Endothelial cell of umbilical vein (primary cell): ENCODE results near the gene CHST11. TPM values are rescaled to one million over a fixed set of nuclear protein-coding genes. Genes with fewer than 3 reads are reported as not detected.

ENCODE experiments used
- BruUV-seq: library from RNA; stranded (reverse); fragments of 400-500 nt; replicated peaks from 2 replicates; lab custom pipeline; 2021; lab: Mats Ljungman, UMichigan
- CTCF ChIA-PET: fragments of 300-600, 350-600 bp; sonication (Branson Sonifier 250); formaldehyde crosslinking; loops from one replicate; lab custom pipeline; 2021; ENCODE audit warnings: antibody characterized with exemption, inconsistent platforms; lab: Charles Lee
- POLR2A ChIA-PET: fragments of 300-600, 350-600 bp; sonication (Branson Sonifier 250); formaldehyde crosslinking; loops from one replicate; lab custom pipeline; 2021; ENCODE audit warnings: antibody characterized with exemption, inconsistent platforms; lab: Charles Lee
- DNase-seq: peaks from one replicate; pipeline ENCODE4 v3.0.0-alpha.2; 2011; ENCODE audit warnings: low read depth, low spot score
- FAIRE-seq: peaks from 2 replicates; lab custom pipeline; 2011; peaks lifted over from hg19 to GRCh38; lab: Jason Lieb, UNC
- H2AFZ ChIP-seq: 2 replicates; pipeline ENCODE4 v1.6.0; 2012; ENCODE audit warnings: low read depth, low read length, control low read depth, inconsistent platforms
- H3K27ac ChIP-seq: 2 replicates; pipeline ENCODE4 v1.5.1; 2011; ENCODE audit warnings: low read depth, mild to moderate bottlenecking, control low read depth, low read length, moderate library complexity; ENCODE audit not compliant: insufficient read depth
- H3K27me3 ChIP-seq, 2 experiments: 2 replicates each; pipeline versions ENCODE4 v1.6.0 to v1.6.1; 2011; ENCODE audit warnings: low read length in 2 of 2, mixed read lengths in 1 of 2; ENCODE audit not compliant: control insufficient read depth in 2 of 2, insufficient read depth in 2 of 2
- H3K36me3 ChIP-seq, 2 experiments: 2 replicates in 1 of 2; 3 replicates in 1 of 2; pipeline ENCODE4 v1.5.1; 2011; ENCODE audit warnings: low read length in 2 of 2, mild to moderate bottlenecking in 1 of 2, moderate library complexity in 1 of 2; ENCODE audit not compliant: control insufficient read depth in 2 of 2, insufficient read depth in 2 of 2; ENCODE audit errors: extremely low read depth in 1 of 2
- H3K4me1 ChIP-seq: 3 replicates; pipeline ENCODE4 v1.5.1; 2011; ENCODE audit warnings: mild to moderate bottlenecking, low read length; ENCODE audit not compliant: control insufficient read depth, insufficient read depth; ENCODE audit errors: extremely low read depth
- H3K4me2 ChIP-seq: 2 replicates; pipeline ENCODE4 v1.6.1; 2011; ENCODE audit warnings: low read length, control low read depth, mixed read lengths; ENCODE audit not compliant: insufficient read depth
- H3K4me3 ChIP-seq, 3 experiments: fragments of 200-600 bp in 1 of 3; sonication (generic), shearing (Covaris generic) in 1 of 3; replicated peaks in 1 of 3; 2 replicates each; pipeline ENCODE4 v1.5.1; 2011 to 2016; ENCODE audit warnings: control low read depth in 3 of 3, low read length in 3 of 3, mild to moderate bottlenecking in 2 of 3, inconsistent platforms in 1 of 3, low read depth in 1 of 3, moderate library complexity in 1 of 3; ENCODE audit not compliant: insufficient read depth in 1 of 3
- H3K79me2 ChIP-seq: 2 replicates; pipeline ENCODE4 v1.6.0; 2012; ENCODE audit warnings: low read length, inconsistent platforms; ENCODE audit not compliant: control insufficient read depth, insufficient read depth
- H3K9ac ChIP-seq: replicated peaks from 2 replicates; pipeline ENCODE3; 2011; ENCODE audit warnings: low read length, control low read depth; ENCODE audit not compliant: insufficient read depth; ENCODE audit errors: extremely low read depth
- H3K9me1 ChIP-seq: replicated peaks from 3 replicates; pipeline ENCODE4 v1.6.0; 2011; ENCODE audit warnings: mild to moderate bottlenecking, low read length; ENCODE audit not compliant: control insufficient read depth, insufficient read depth; ENCODE audit errors: extremely low read depth
- H3K9me3 ChIP-seq: replicated peaks from 2 replicates; pipeline ENCODE4 v1.5.1; 2012; ENCODE audit warnings: low read length, inconsistent platforms; ENCODE audit not compliant: control insufficient read depth, insufficient read depth
- H4K20me1 ChIP-seq: replicated peaks from 2 replicates; pipeline ENCODE3; 2011; ENCODE audit warnings: mild to moderate bottlenecking, low read length; ENCODE audit not compliant: control insufficient read depth, insufficient read depth; ENCODE audit errors: extremely low read depth
- FOS ChIP-seq: IDR thresholded peaks from 2 replicates; pipeline ENCODE4 v1.6.1; 2011; ENCODE audit warnings: mild to moderate bottlenecking, low read length, moderate library complexity, borderline replicate concordance; ENCODE audit not compliant: insufficient read depth
- GATA2 ChIP-seq: IDR thresholded peaks from 2 replicates; pipeline ENCODE4 v1.7.0; 2011; ENCODE audit warnings: low read depth, mild to moderate bottlenecking, moderate library complexity, mixed read lengths, low read length; ENCODE audit not compliant: insufficient read length, insufficient read depth
- JUN ChIP-seq: IDR thresholded peaks from 2 replicates; pipeline ENCODE4 v1.6.1; 2011; ENCODE audit warnings: borderline replicate concordance, low read depth; ENCODE audit not compliant: insufficient read length, insufficient read depth
- POLR2A ChIP-seq: IDR thresholded peaks from 2 replicates; pipeline ENCODE4 v1.6.1; 2012; ENCODE audit warnings: low read depth, mild to moderate bottlenecking, control low read depth, low read length
- POLR2AphosphoS5 ChIP-seq: IDR thresholded peaks from 2 replicates; pipeline ENCODE4 v1.6.1; 2012; ENCODE audit warnings: low read depth, mild to moderate bottlenecking, control low read depth, low read length, moderate library complexity; ENCODE audit not compliant: insufficient read depth
- dilution Hi-C: fragments of 300-500 bp; cut with MboI; formaldehyde crosslinking; loops from one replicate; pipeline ENCODE4 v1.15.0; 2019; ENCODE audit warnings: low sequenced_read_pairs; ENCODE audit not compliant: extremely low pct_ligation_motif_present
- intact Hi-C: fragments of 100-400 bp; cut with micrococcal nuclease; formaldehyde crosslinking; loops from one replicate; pipeline ENCODE4 v1.10.0; 2022
- microRNA-seq: library from miRNA; unstranded; fragments of <30 nt; microRNA quantifications from one replicate; pipeline ENCODE4 v1.2.0, GENCODE V29; 2021; ENCODE audit warnings: borderline number of aligned reads, borderline replicate concordance
- polyA plus RNA-seq, 4 experiments: library from polyadenylated mRNA; depleted of rRNA in 3 of 4; stranded (reverse) in 3 of 4; unstranded in 1 of 4; fragments of >200 nt; gene quantifications; 2 replicates each; pipeline versions ENCODE4 v1.2.1 to v1.2.3, GENCODE V29; 2011 to 2012; ENCODE audit warnings: missing spikeins in 1 of 4
- small RNA-seq: library from RNA; depleted of rRNA; stranded (forward); fragments of <200 nt; gene quantifications from one replicate; pipeline ENCODE3, GENCODE V24; 2012; ENCODE audit warnings: low replicate concordance, low read depth; ENCODE audit not compliant: insufficient read depth, insufficient read length
- total RNA-seq: library from RNA; stranded (reverse); gene quantifications from 2 replicates; pipeline ENCODE4 v1.2.3, GENCODE V29; 2021

Gene CHST11
- total and polyA plus RNA-seq, 2 donors (not counting 3 experiments of a cell fraction or from before 2014, with no cell fraction given): 19.7 to 20.9 TPM

GRCh38 chr12:104809706-104810385 lies 353.1 kb downstream of the CHST11 start:
- H3K9me3 ChIP-seq: no peaks in the 10 kb centered on the region
- no peaks in the 10 kb centered on the region for H3K4me1 ChIP-seq
- H3K9ac ChIP-seq: no peak overlapping the region
- dilution Hi-C loops (no loop called here), intact Hi-C loops (no loop called here)
- H3K4me3 ChIP-seq: no peak overlapping the region
- no TSS peak for BruUV-seq
- FAIRE-seq (no peak), DNase-seq (no peak)
- TF ChIP-seq POLR2A (no peak), POLR2AphosphoS5 (no peak), GATA2 (no peak), FOS (no peak), JUN (no peak)
- no peaks in the 10 kb centered on the region for H3K27me3 ChIP-seq
- CTCF ChIA-PET: no interaction called here
- POLR2A ChIA-PET: no interaction called here
- no peak overlapping the region for H2AFZ ChIP-seq
- H3K36me3 ChIP-seq: no peaks in the 10 kb centered on the region
- no peak overlapping the region for H3K27ac ChIP-seq
- no peak overlapping the region for H3K4me2 ChIP-seq
- H3K9me1 ChIP-seq: no peaks in the 10 kb centered on the region
- no peaks in the 10 kb centered on the region for H3K79me2 ChIP-seq
- no peaks in the 10 kb centered on the region for H4K20me1 ChIP-seq

Small RNA genes lying within 50 kb of the gene (microRNA-seq; reads per million reads assigned to microRNA genes)
- gene MIR3922: not detected

Small RNA genes lying within 50 kb of the gene (small RNA-seq; reads per million reads assigned to genes)
- gene MIR3922: not detected

Other genes starting within 250 kb of the CHST11 start
- 465 and 566 TPM in 2 replicates for gene TXNRD1, start 241.2 kb upstream of the CHST11 start, total RNA-seq
- gene TXNRD1, start 241.2 kb upstream of the CHST11 start, polyA plus RNA-seq: 278 and 309 TPM in 2 replicates
- gene EID3, start 153.2 kb upstream of the CHST11 start, total RNA-seq: 12.7 and 14.5 TPM in 2 replicates
- 1.2 and 1.5 TPM in 2 replicates for gene EID3, start 153.2 kb upstream of the CHST11 start, polyA plus RNA-seq